ENCODE data around the gene GET3. TPM values are rescaled to one million over a fixed set of nuclear protein-coding genes. Genes with fewer than 3 reads are reported as not detected.

GET3 gene
- polyA plus RNA-seq, 3 donors = 97.5 to 122 (median 108) TPM

- Histone ChIP-seq H2AFZ (ENCODE audit: insufficient read depth, low read depth, low read length, poor library complexity, severe bottlenecking) (peak overlapping the region; percentile 83), H3K9me3 (replicated peaks in 1 of 2; ENCODE audit: control insufficient read depth in 1 of 2, insufficient read depth in 1 of 2, low read length in 2 of 2) (no peaks in the 10 kb centered on the region), H3K27me3 (ENCODE audit: control insufficient read depth in 2 of 2, insufficient read depth in 2 of 2, low read length in 2 of 2) (no peaks in the 10 kb centered on the region), H3K36me3 (replicated peaks in 1 of 2; ENCODE audit: control insufficient read depth in 1 of 2, insufficient read depth in 2 of 2, low read length in 2 of 2) (peaks cover 23 to 34% of the 10 kb centered on the region in 2 donors), H3K79me2 (ENCODE audit: insufficient read depth, low read length) (peaks cover 69% of the 10 kb centered on the region), H3K9ac (ENCODE audit: insufficient read depth, low read length, poor library complexity, severe bottlenecking) (peak overlapping the region; percentile 96), H3K4me1 (ENCODE audit: control insufficient read depth in 1 of 2, insufficient read depth in 2 of 2, low read length in 2 of 2) (peaks cover 50 to 67% of the 10 kb centered on the region in 2 donors), H3K4me3 (replicated peaks in 1 of 3; ENCODE audit: low read depth in 2 of 3, low read length in 3 of 3) (peak overlapping the region; percentile 80 to 96 (median 88)), H3K4me2 (replicated peaks; ENCODE audit: extremely low read depth, low read length, poor library complexity, severe bottlenecking) (peak overlapping the region; percentile 98), H4K20me1 (ENCODE audit: insufficient read depth, low read length) (peaks cover 54% of the 10 kb centered on the region), H3K27ac (ENCODE audit: low read depth in 1 of 2, low read length in 2 of 2) (peak overlapping the region; percentile 66 to 88)
- H3K27ac Mint-ChIP-seq = peak overlapping the region; percentile 88 to 98 (median 95)
- intact Hi-C loops (cut with micrococcal nuclease) = no loop called here
- no peaks in the 10 kb centered on the region for H3K9me3 Mint-ChIP-seq
- H3K36me3 Mint-ChIP-seq = peaks cover 22 to 41% of the 10 kb centered on the region in 2 donors
- H3K27me3 Mint-ChIP-seq (ENCODE audit: low read depth in 3 of 3) = peaks cover 0 to 4% (median 2%) of the 10 kb centered on the region in 3 donors
- peaks cover 56% of the 10 kb centered on the region for H3K4me1 Mint-ChIP-seq
- DNase-seq = peak in 2 of 3 donors; percentile 8 to 39
- TF ChIP-seq CTCF (IDR thresholded peaks at IDR 0.05) = peak; percentile 30
- WGBS (ENCODE audit: insufficient coverage) = 0% methylated on average over 9 of the region's 15 CpGs
- peak overlapping the region; percentile 88 to 93 for H3K4me3 Mint-ChIP-seq
Observed at GRCh38 chr19:12733369-12734214, 3.7 kb upstream of the GET3 start.

GRCh38 chr19:12737835-12738351 is 596 bp downstream of the GET3 start:
- WGBS (ENCODE audit: insufficient coverage) = 4% methylated on average over 11 of the region's 13 CpGs
- H3K4me3 ChIP-seq (replicated peaks in 1 of 3; ENCODE audit: low read depth in 2 of 3, low read length in 3 of 3) = peak overlapping the region; percentile 66 to 97 (median 81)

More at GRCh38 chr19:12737835-12738351, 596 bp downstream of the GET3 start:
- H3K27ac Mint-ChIP-seq = peak overlapping the region in 6 of 7 donors; percentile 92 to 98 (median 96)
- peak overlapping the region; percentile 74 for H3K9ac ChIP-seq (ENCODE audit: insufficient read depth, low read length, poor library complexity, severe bottlenecking)
- H3K36me3 Mint-ChIP-seq = peaks cover 24 to 42% of the 10 kb centered on the region in 2 donors
- peak overlapping the region; percentile 46 to 93 for H3K27ac ChIP-seq (ENCODE audit: low read depth in 1 of 2, low read length in 2 of 2)
- H4K20me1 ChIP-seq (ENCODE audit: insufficient read depth, low read length) = peaks cover 11% of the 10 kb centered on the region
- no peaks in the 10 kb centered on the region for H3K9me3 ChIP-seq (replicated peaks in 1 of 2; ENCODE audit: control insufficient read depth in 1 of 2, insufficient read depth in 1 of 2, low read length in 2 of 2)
- no peak for DNase-seq
- peak overlapping the region; percentile 99 for H3K4me3 Mint-ChIP-seq
- H3K27me3 ChIP-seq (ENCODE audit: control insufficient read depth in 2 of 2, insufficient read depth in 2 of 2, low read length in 2 of 2) = no peaks in the 10 kb centered on the region
- peaks cover 7 to 24% of the 10 kb centered on the region in 2 donors for H3K36me3 ChIP-seq (replicated peaks in 1 of 2; ENCODE audit: control insufficient read depth in 1 of 2, insufficient read depth in 2 of 2, low read length in 2 of 2)
- no peak for TF ChIP-seq CTCF (IDR thresholded peaks at IDR 0.05)
- H3K27me3 Mint-ChIP-seq (ENCODE audit: low read depth in 3 of 3) = peaks cover 0 to 2% (median 0%) of the 10 kb centered on the region in 3 donors
- peak overlapping the region; percentile 92 for H3K4me2 ChIP-seq (replicated peaks; ENCODE audit: extremely low read depth, low read length, poor library complexity, severe bottlenecking)
- peaks cover 35 to 41% of the 10 kb centered on the region in 2 donors for H3K4me1 ChIP-seq (ENCODE audit: control insufficient read depth in 1 of 2, insufficient read depth in 2 of 2, low read length in 2 of 2)
- intact Hi-C loops (cut with micrococcal nuclease) = loop anchor here in 1 of 2 donors (2.0 to 5.0 kb wide), 2 partner anchors 15 to 56 kb away; partner anchors contain the start of genes DHPS and TNPO2
- peaks cover 46% of the 10 kb centered on the region for H3K79me2 ChIP-seq (ENCODE audit: insufficient read depth, low read length)
- H3K9me3 Mint-ChIP-seq = no peaks in the 10 kb centered on the region
- H2AFZ ChIP-seq (ENCODE audit: insufficient read depth, low read depth, low read length, poor library complexity, severe bottlenecking) = peak overlapping the region; percentile 85
- H3K4me1 Mint-ChIP-seq = peaks cover 34% of the 10 kb centered on the region
